HUES64 (cell line): Measurements from ENCODE around the gene SAXO1.
"Not testable (repeated sequence)": the region's sequence is repeated elsewhere in the genome, so short reads cannot be mapped to it uniquely, and the experiment has no call there.

Source experiments
- H3K27ac ChIP-seq: 2 replicates; pipeline ENCODE4 v1.7.0; 2013; ENCODE audit warnings: low read depth, low read length, inconsistent platforms
- H3K27me3 ChIP-seq: 2 replicates; pipeline ENCODE4 v1.6.1; 2013; ENCODE audit warnings: mild to moderate bottlenecking, low read length; ENCODE audit not compliant: insufficient read depth
- H3K36me3 ChIP-seq: 2 replicates; pipeline ENCODE4 v1.6.1; 2013; ENCODE audit warnings: mild to moderate bottlenecking, low read length; ENCODE audit not compliant: insufficient read depth
- H3K4me1 ChIP-seq: 2 replicates; pipeline ENCODE4 v1.6.1; 2013; ENCODE audit warnings: mild to moderate bottlenecking, low read length, moderate library complexity; ENCODE audit not compliant: insufficient read depth
- H3K4me3 ChIP-seq: 2 replicates; pipeline ENCODE4 v1.5.1; 2013; ENCODE audit warnings: mild to moderate bottlenecking, low read length, moderate library complexity
- H3K9ac ChIP-seq: 2 replicates; pipeline ENCODE4 v1.6.1; 2013; ENCODE audit warnings: mild to moderate bottlenecking, low read depth, low read length
- H3K9me3 ChIP-seq: 2 replicates; pipeline ENCODE4 v1.6.1; 2013; ENCODE audit warnings: low read depth, low read length; ENCODE audit not compliant: insufficient read depth
- whole genome bisulfite sequencing: fragments of 150-250, 120-280 bp; methylation state at CpG from one replicate; pipeline ENCODE4 v1.1.7; 2013; ENCODE audit warnings: missing lambda C conversion rate; 5-methylcytosine and 5-hydroxymethylcytosine counted together

The SAXO1 gene

DNA sequence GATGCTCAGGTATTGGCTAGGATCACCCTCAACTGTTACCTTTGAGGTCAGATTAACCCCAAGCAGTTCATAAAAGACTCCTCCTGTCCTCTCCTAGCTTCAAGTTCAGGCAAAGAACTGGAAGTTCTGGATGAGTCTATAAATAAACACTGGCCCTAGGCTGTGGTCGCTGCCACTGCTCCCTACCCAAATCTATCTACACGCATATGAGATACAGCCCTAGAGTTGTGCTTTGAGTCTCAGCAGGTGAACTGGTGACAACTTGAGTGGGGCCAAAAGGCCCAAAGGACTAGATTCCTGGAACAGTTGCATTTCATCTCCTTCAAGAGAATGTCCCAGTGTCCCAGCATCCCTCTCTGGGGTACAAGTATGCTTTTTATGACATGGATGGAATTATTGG, 62.6 kb downstream of the SAXO1 start:
- Histone ChIP-seq H3K27ac (no peak overlapping the region), H3K27me3 (no peaks in the 10 kb centered on the region), H3K9ac (no peak overlapping the region), H3K4me1 (no peaks in the 10 kb centered on the region), H3K4me3 (no peak overlapping the region), H3K36me3 (no peaks in the 10 kb centered on the region), H3K9me3 (no peaks in the 10 kb centered on the region)
- 81% methylated on average over 2 of the region's 2 CpGs for WGBS

DNA sequence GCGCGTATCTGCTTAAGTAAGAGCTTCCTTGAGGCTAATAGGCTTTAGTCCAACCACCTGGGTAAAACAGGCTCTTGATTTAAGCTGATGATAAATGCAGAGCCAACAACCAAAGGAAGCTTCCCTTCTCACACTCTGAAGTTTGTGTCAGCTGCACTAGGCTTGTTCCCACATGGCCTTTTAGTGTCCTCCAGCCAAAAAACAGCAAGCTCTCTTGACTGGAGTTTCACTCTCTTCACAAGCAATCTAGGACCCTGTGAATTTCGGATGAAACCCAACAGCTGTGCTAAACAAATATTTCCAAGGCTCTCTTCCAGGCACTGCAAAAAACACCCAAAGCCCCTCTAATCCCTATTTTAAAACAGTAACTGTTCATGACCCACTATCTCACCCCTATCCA, 63.9 kb downstream of the SAXO1 start:
- 97% methylated on average over 3 of the region's 3 CpGs for WGBS
- Histone ChIP-seq H3K27ac (no peak overlapping the region), H3K27me3 (no peaks in the 10 kb centered on the region), H3K4me1 (no peaks in the 10 kb centered on the region), H3K36me3 (no peaks in the 10 kb centered on the region), H3K9me3 (no peaks in the 10 kb centered on the region), H3K4me3 (no peak overlapping the region), H3K9ac (no peak overlapping the region)

DNA sequence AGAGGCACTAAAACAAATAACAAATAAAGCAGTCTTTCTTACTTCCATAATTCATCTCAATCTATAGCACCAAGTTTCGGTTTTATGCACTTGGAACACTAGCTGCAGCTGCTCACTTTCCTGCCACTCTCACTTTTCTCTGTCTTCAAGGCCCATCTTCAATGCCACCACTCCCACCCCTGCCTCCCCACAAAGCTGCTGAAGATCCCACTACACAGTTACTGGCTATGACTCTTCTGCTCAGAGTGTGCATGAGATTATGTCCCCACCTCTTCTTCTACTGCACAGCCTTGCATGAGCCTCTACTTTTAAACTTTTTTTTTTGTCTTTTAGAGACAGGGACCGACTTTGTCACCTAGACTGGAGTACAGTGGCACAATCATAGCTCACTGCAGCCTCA, 77.4 kb downstream of the SAXO1 start:
- Histone ChIP-seq H3K9me3 (no peaks in the 10 kb centered on the region), H3K27me3 (no peaks in the 10 kb centered on the region), H3K4me1 (no peaks in the 10 kb centered on the region), H3K4me3 (no peak overlapping the region), H3K27ac (no peak overlapping the region), H3K36me3 (no peaks in the 10 kb centered on the region), H3K9ac (no peak overlapping the region)
- WGBS = 91% methylated on average over 2 of the region's 2 CpGs

DNA sequence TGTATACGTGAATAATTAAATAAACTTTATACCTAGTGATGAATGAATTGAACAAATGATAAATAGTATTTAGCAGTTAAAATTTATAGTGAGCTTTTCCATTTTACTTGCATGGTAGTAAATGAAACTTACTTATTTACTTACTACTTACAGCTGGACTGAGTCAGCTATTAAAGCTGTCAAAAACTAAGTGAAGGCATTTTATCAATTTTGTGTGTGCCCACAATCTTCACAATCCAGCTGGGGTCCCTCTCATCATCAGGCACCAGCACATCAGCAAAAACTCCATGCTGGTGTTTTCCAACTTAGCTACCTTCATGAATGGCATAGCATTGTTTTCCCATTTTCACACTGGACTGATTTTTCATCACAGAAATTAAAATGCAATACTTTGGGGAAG, 81.1 kb downstream of the SAXO1 start:
- Histone ChIP-seq H3K27ac (no peak overlapping the region), H3K36me3 (no peaks in the 10 kb centered on the region), H3K4me3 (no peak overlapping the region), H3K4me1 (no peaks in the 10 kb centered on the region), H3K9me3 (no peaks in the 10 kb centered on the region), H3K9ac (no peak overlapping the region), H3K27me3 (no peaks in the 10 kb centered on the region)
- WGBS = no CpG with 5 or more reads among the region's 1 CpG

DNA sequence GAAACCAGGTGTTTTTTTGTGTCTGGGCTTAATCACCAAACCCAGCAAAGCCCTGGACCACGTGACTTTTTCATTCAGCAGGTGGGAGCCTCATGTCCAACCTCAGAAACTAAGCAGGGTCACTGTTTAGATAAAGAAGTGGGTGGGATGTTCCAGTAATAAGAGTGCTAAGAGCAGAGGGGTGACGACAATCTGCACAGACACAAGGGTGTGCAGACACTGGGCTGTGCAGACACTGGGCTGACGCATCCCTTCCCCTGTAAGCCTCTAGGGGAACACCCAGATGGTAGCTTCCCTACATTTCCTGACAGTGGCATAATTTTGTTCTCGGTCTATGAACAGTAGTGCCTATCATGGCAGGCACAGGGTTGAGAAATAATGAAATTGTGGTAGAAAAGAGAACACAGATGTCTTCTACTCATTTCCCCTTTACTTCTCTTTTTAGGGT, 85.1 kb downstream of the SAXO1 start:
- no peaks in the 10 kb centered on the region for H3K27me3 ChIP-seq
- H3K4me1 ChIP-seq = no peaks in the 10 kb centered on the region; the same call in 1 of the 2 replicates
- no peak overlapping the region for H3K9ac ChIP-seq
- WGBS = 93% methylated on average over 4 of the region's 4 CpGs
- no peak overlapping the region for H3K27ac ChIP-seq
- no peaks in the 10 kb centered on the region for H3K9me3 ChIP-seq
- H3K36me3 ChIP-seq = no peaks in the 10 kb centered on the region
- H3K4me3 ChIP-seq = no peak overlapping the region

GRCh38 chr9:18942801-18943200, 90.2 kb downstream of the SAXO1 start:
- H3K9me3 ChIP-seq = no peaks in the 10 kb centered on the region
- no peaks in the 10 kb centered on the region; the same call in 1 of the 2 replicates for H3K4me1 ChIP-seq
- no peaks in the 10 kb centered on the region for H3K36me3 ChIP-seq
- no peak overlapping the region for H3K4me3 ChIP-seq
- no peaks in the 10 kb centered on the region for H3K27me3 ChIP-seq
- WGBS = 94% methylated on average over 7 of the region's 7 CpGs
- no peak overlapping the region for H3K27ac ChIP-seq
- no peak overlapping the region for H3K9ac ChIP-seq

GRCh38 chr9:18941060-18941740, 91.8 kb downstream of the SAXO1 start:
- no peak overlapping the region for H3K4me3 ChIP-seq
- no peaks in the 10 kb centered on the region for H3K36me3 ChIP-seq
- WGBS = 97% methylated on average over 8 of the region's 8 CpGs
- H3K4me1 ChIP-seq = no peaks in the 10 kb centered on the region; the same call in 1 of the 2 replicates
- H3K27me3 ChIP-seq = no peaks in the 10 kb centered on the region
- H3K27ac ChIP-seq = no peak overlapping the region
- no peaks in the 10 kb centered on the region for H3K9me3 ChIP-seq
- no peak overlapping the region for H3K9ac ChIP-seq

- Histone ChIP-seq H3K27me3 (no peaks in the 10 kb centered on the region), H3K4me1 (no peaks in the 10 kb centered on the region; the same call in 1 of the 2 replicates), H3K9me3 (no peaks in the 10 kb centered on the region), H3K4me3 (no peak overlapping the region), H3K9ac (no peak overlapping the region), H3K36me3 (no peaks in the 10 kb centered on the region), H3K27ac (no peak overlapping the region)
- 88% methylated on average over 5 of the region's 5 CpGs for WGBS
Observed at GRCh38 chr9:18939943-18940342, 93.1 kb downstream of the SAXO1 start.

DNA sequence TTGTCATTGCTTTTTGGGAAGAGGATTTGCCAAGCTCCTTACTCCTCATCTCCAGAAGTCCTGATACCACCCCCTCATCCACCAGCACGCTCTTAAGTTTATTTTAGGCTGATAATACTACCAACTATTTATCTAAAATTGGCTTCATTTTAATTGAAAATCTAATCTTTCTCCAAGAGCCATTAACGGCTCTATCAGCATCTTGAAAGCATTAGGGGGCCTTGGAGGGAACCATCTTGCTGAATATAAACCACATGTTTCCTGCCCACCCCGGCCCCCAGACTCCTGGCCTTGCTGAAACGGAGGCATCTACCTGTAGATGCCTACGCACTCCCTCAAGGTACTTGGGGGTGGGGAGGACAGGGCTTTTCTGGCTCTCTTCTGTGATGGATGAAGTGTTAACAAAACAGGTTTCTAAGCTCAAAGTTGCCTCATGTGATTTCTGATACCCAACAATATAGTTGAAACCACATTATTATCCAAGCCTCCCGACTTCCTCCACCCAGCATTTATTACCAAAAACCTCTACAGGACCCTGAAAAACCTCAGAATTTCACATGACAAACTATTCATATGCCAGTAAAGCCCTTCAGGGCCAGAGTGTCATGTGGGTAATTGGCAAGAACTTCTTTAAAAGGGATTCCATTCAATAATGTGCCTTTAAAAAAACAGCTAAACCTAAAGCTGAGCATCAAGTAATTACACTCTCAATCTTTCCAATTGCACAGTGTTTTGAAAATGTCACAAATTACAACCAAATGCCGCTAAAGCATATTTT, 96.7 kb downstream of the SAXO1 start:
- Histone ChIP-seq H3K4me1 (no peaks in the 10 kb centered on the region), H3K27ac (no peak overlapping the region), H3K9ac (no peak overlapping the region), H3K4me3 (no peak overlapping the region), H3K27me3 (no peaks in the 10 kb centered on the region), H3K9me3 (no peaks in the 10 kb centered on the region), H3K36me3 (no peaks in the 10 kb centered on the region)
- 93% methylated on average over 6 of the region's 7 CpGs for WGBS

DNA sequence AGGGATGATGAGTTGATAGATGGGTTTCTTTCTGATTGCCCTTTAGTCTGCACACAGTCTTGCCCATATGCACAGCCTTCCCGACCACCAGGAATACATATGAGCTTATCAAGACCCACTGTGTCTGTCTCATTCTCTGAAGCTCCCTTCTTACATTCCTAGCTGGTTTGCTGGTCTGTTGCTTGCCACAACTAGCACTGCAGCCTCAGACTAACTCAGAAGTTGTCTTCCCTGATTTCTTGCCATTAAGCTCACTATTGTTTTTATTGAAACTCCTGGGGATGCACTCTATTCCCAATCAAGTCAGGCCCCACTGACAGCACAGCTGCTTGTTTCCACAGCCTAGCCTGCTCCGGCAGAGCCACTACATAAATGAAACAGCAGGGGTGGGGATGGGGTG, 97.5 kb downstream of the SAXO1 start:
- WGBS = 80% methylated on average over 1 of the region's 2 CpGs

GRCh38 chr9:18930611-18931010, 102.4 kb downstream of the SAXO1 start:
- H3K36me3 ChIP-seq, H3K27me3 ChIP-seq, H3K9ac ChIP-seq, H3K4me3 ChIP-seq, H3K27ac ChIP-seq, H3K9me3 ChIP-seq, H3K4me1 ChIP-seq: not testable (repeated sequence)
- WGBS = 84% methylated on average over 12 of the region's 13 CpGs

More for the DNA sequence above, 97.5 kb downstream of the SAXO1 start:
- H3K4me3 ChIP-seq = no peak overlapping the region
- H3K4me1 ChIP-seq = no peaks in the 10 kb centered on the region
- H3K9ac ChIP-seq = no peak overlapping the region
- H3K9me3 ChIP-seq = no peaks in the 10 kb centered on the region
- H3K27ac ChIP-seq = no peak overlapping the region
- no peaks in the 10 kb centered on the region for H3K27me3 ChIP-seq
- H3K36me3 ChIP-seq = no peaks in the 10 kb centered on the region
